K562 (cell line): ENCODE measurements around the gene MPPED2. TPM values are rescaled to one million over a fixed set of nuclear protein-coding genes. Genes with fewer than 3 reads are reported as not detected.

ENCODE experiments used
- ATAC-seq: fragments of 200-7000 bp; cut with Tn5 transposase; 3 replicates; pipeline ENCODE4 v1.9.1; 2020; ENCODE audit warnings: moderate library complexity
- BruUV-seq: library from RNA; stranded (reverse); fragments of 400-500 nt; replicated peaks from 2 replicates; lab custom pipeline; 2021; lab: Mats Ljungman, UMichigan
- CTCF ChIA-PET: fragments of 300-600 bp; formaldehyde crosslinking; extraction: SDS; loops from one replicate; lab custom pipeline; 2021; ENCODE audit warnings: low intra/inter-chr PET ratio; lab: Yijun Ruan, JAX
- POLR2A ChIA-PET: fragments of 300-600, 350-650 bp; sonication (Branson Sonifier 250); formaldehyde crosslinking; extraction: SDS; loops from one replicate; lab custom pipeline; 2021; ENCODE audit warnings: antibody characterized with exemption, inconsistent platforms; lab: Yijun Ruan, JAX
- DNase-seq, 4 experiments: peaks; one replicate each; pipeline versions ENCODE4 v3.0.0 to v3.0.0-alpha.2; 2011 to 2018; ENCODE audit warnings: low spot score in 3 of 4, mixed read lengths in 3 of 4; ENCODE audit errors: extremely low read depth in 1 of 4
- FAIRE-seq: peaks from 2 replicates; lab custom pipeline; 2011; peaks lifted over from hg19 to GRCh38; lab: Jason Lieb, UNC
- H2AFZ ChIP-seq: 2 replicates; pipeline ENCODE4 v1.6.0; 2011; ENCODE audit warnings: low read depth, low read length, control low read depth, inconsistent platforms
- H3K27ac ChIP-seq: fragments of 200-600 bp; 3 replicates; pipeline ENCODE4 v1.8.0; 2011; ENCODE audit warnings: low read depth, mild to moderate bottlenecking, control low read depth, inconsistent platforms, low read length, moderate library complexity, mixed read lengths; ENCODE audit errors: extremely low read depth
- H3K27me3 ChIP-seq, 2 experiments: fragments of 300-600 bp in 1 of 2; 2 replicates in 1 of 2; 3 replicates in 1 of 2; pipeline versions ENCODE4 v1.6.0 to v1.8.0; 2011; ENCODE audit warnings: inconsistent platforms in 2 of 2, low read length in 2 of 2, mild to moderate bottlenecking in 1 of 2, mixed read lengths in 1 of 2, moderate library complexity in 1 of 2; ENCODE audit not compliant: control insufficient read depth in 2 of 2, insufficient read depth in 2 of 2
- H3K36me3 ChIP-seq: fragments of 300-600 bp; 3 replicates; pipeline ENCODE4 v1.8.0; 2011; ENCODE audit warnings: mild to moderate bottlenecking, low read length, inconsistent platforms; ENCODE audit not compliant: control insufficient read depth, insufficient read depth
- H3K4me1 ChIP-seq, 2 experiments: fragments of 200-600 bp in 1 of 2; replicated peaks in 1 of 2; 2 replicates in 1 of 2; 3 replicates in 1 of 2; pipeline versions ENCODE4 v1.5.1 to v1.8.0; 2011; ENCODE audit warnings: inconsistent platforms in 2 of 2, low read length in 2 of 2, mild to moderate bottlenecking in 1 of 2, mixed read lengths in 1 of 2, moderate library complexity in 1 of 2; ENCODE audit not compliant: control insufficient read depth in 2 of 2, insufficient read depth in 2 of 2
- H3K4me2 ChIP-seq: 2 replicates; pipeline ENCODE4 v1.6.1; 2011; ENCODE audit warnings: low read length, control low read depth, inconsistent platforms, mixed read lengths; ENCODE audit not compliant: insufficient read depth
- H3K4me3 ChIP-seq: fragments of 200-600 bp; sonication (generic), shearing (Covaris generic); 2 replicates; pipeline ENCODE4 v1.5.1; 2016; ENCODE audit warnings: control low read depth, inconsistent platforms
- H3K79me2 ChIP-seq: fragments of 200-600 bp; 3 replicates; pipeline ENCODE4 v1.8.0; 2011; ENCODE audit warnings: low read length, inconsistent platforms; ENCODE audit not compliant: control insufficient read depth, insufficient read depth
- H3K9ac ChIP-seq, 2 experiments: 2 replicates each; pipeline versions ENCODE4 v1.6.0 to v1.6.1; 2011; ENCODE audit warnings: low read depth in 2 of 2, low read length in 2 of 2, control low read depth in 1 of 2, inconsistent platforms in 1 of 2, mild to moderate bottlenecking in 1 of 2, mixed read lengths in 1 of 2; ENCODE audit not compliant: insufficient read depth in 1 of 2
- H3K9me1 ChIP-seq: one replicate; pipeline ENCODE4 v1.6.0; 2011; ENCODE audit warnings: inconsistent platforms, mild to moderate bottlenecking, low read length, moderate library complexity; ENCODE audit not compliant: control insufficient read depth, insufficient read depth
- H3K9me3 ChIP-seq: replicated peaks from 2 replicates; pipeline ENCODE4 v1.5.1; 2011; ENCODE audit warnings: low read depth, low read length, inconsistent platforms; ENCODE audit not compliant: control insufficient read depth, insufficient read depth
- H4K20me1 ChIP-seq: replicated peaks from 2 replicates; pipeline ENCODE4 v1.6.1; 2011; ENCODE audit warnings: low read length, inconsistent platforms, mixed read lengths; ENCODE audit not compliant: control insufficient read depth, insufficient read depth
- BCOR ChIP-seq: fragments of 450-650 bp; IDR thresholded peaks from 2 replicates; pipeline ENCODE4 v1.6.1; 2016
- CAMTA2 ChIP-seq: fragments of 250-450 bp; sonication (Bioruptor Pico); conservative IDR thresholded peaks from 2 replicates; pipeline ENCODE4 v1.5.1; 2022
- CHD2 ChIP-seq: IDR thresholded peaks from 2 replicates; pipeline ENCODE4 v1.6.1; 2011; ENCODE audit warnings: low read depth, low read length
- HNRNPH1 ChIP-seq: fragments of 200-400 bp; formaldehyde crosslinking; optimal IDR thresholded peaks from 2 replicates; pipeline ENCODE3; 2017; ENCODE audit warnings: low read depth, mild to moderate bottlenecking, low read length, moderate library complexity
- IFI16 ChIP-seq: fragments of 250-450 bp; sonication (Bioruptor Pico); IDR thresholded peaks from 2 replicates; pipeline ENCODE4 v2.1.2; 2022; ENCODE audit warnings: mild to moderate bottlenecking, inconsistent platforms
- IRF2 ChIP-seq: sonication (generic); formaldehyde crosslinking; IDR thresholded peaks from 2 replicates; pipeline ENCODE4 v1.8.1; 2022; ENCODE audit warnings: mild to moderate bottlenecking, missing genetic modification reagents
- POU5F1 ChIP-seq: fragments of 150-350 bp; IDR thresholded peaks from 2 replicates; pipeline ENCODE4 v1.6.1; 2014; ENCODE audit warnings: borderline replicate concordance, low read length, low read depth, mild to moderate bottlenecking; ENCODE audit not compliant: partially characterized antibody
- PTRF ChIP-seq: fragments of 450-650 bp; IDR thresholded peaks from 2 replicates; pipeline ENCODE4 v1.6.1; 2016; ENCODE audit warnings: mild to moderate bottlenecking, missing genetic modification characterization, missing compliant biosample characterization
- SMAD3 ChIP-seq: fragments of 450-650 bp; formaldehyde crosslinking; conservative IDR thresholded peaks from 2 replicates; pipeline ENCODE4 v1.4.0; 2020; ENCODE audit warnings: mild to moderate bottlenecking
- ZNF780A ChIP-seq: fragments of 250-450 bp; sonication (Bioruptor Pico); IDR thresholded peaks from 2 replicates; pipeline ENCODE4 v1.5.0; 2021; ENCODE audit warnings: mild to moderate bottlenecking
- WGBS: fragments of 100-300 bp; shearing (Covaris generic); methylation state at CpG from one replicate; pipeline ENCODE4 v1.1.6; 2016; ENCODE audit warnings: low coverage, mixed read lengths; ENCODE audit not compliant: insufficient coverage; ENCODE audit errors: missing lambda C conversion rate; 5-methylcytosine and 5-hydroxymethylcytosine counted together
- in situ Hi-C: fragments of 300-500 bp; cut with MboI; formaldehyde crosslinking; loops from 4 replicates; pipeline ENCODE4 v1.15.0; 2018; ENCODE audit warnings: inconsistent platforms, mixed read lengths
- intact Hi-C: fragments of 100-400 bp; cut with micrococcal nuclease; formaldehyde crosslinking; loops from 2 replicates; pipeline ENCODE4 v1.14.2; 2022
- polyA plus RNA-seq, 8 experiments: library from polyadenylated mRNA; depleted of rRNA in 4 of 8; stranded (reverse) in 5 of 8; unstranded in 3 of 8; fragments of >200 nt; fragmentation: Nextera tagmentation in 2 of 8; fragmentation: Illumina TruSeq in 1 of 8; extraction: Ambion mirVana in 2 of 8; extraction: Trizol in 1 of 8; gene quantifications; 2 replicates each; pipeline versions ENCODE4 v1.2.1 to v1.2.3, GENCODE V29; 2011 to 2014; ENCODE audit warnings: inconsistent platforms in 1 of 8, missing spikeins in 1 of 8
- total RNA-seq, 7 experiments: library from RNA; depleted of rRNA in 6 of 7; stranded (reverse); fragments of >200 nt in 6 of 7; fragmentation: Illumina TruSeq in 2 of 7; extraction: Trizol in 2 of 7; gene quantifications; 2 replicates each; pipeline versions ENCODE4 v1.2.1 to v1.2.3, GENCODE V29; 2011 to 2021; ENCODE audit warnings: low replicate concordance in 1 of 7
- TF ChIP-seq, protein P1 (sequence below): sonication (generic); formaldehyde crosslinking; IDR thresholded peaks from 2 replicates; pipeline ENCODE4 v1.8.0; 2022; ENCODE audit warnings: mild to moderate bottlenecking, missing genetic modification reagents
- TF ChIP-seq, protein P2 (sequence below): sonication (generic); formaldehyde crosslinking; IDR thresholded peaks from 2 replicates; pipeline ENCODE4 v1.8.0; 2022; ENCODE audit warnings: missing genetic modification reagents, mild to moderate bottlenecking, moderate library complexity, borderline replicate concordance

MPPED2 gene
- total and polyA plus RNA-seq, 9 of the 15 experiments (the other 6 are each of a cell fraction or from before 2014, with no cell fraction given): not detected

DNA sequence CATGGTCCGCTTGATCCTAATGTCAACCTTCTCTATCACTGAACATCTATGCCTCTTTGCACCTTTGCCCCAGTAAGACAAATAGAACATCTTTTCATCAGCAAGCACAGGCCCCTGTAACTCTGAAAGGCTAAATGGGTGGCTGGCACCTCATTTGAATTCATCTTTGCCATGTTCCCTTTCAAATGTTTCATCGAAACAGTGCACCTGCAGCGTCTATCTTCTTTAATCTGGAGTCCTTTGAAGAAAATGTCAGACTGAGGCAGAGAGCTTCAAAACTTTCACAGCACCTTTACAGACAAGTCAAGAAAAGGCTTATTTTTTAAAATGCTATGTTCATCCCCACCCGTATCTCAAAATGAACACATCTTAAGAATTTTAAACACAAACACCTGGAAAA lies 3.4 kb downstream of the MPPED2 start:
- no peak overlapping the region for H3K27ac ChIP-seq
- ATAC-seq: no peak
- in situ Hi-C loops (no loop called here), intact Hi-C loops (no loop called here)
- no peaks in the 10 kb centered on the region for H3K79me2 ChIP-seq
- DNase-seq: no peak
- BruUV-seq: no TSS peak
- no peaks in the 10 kb centered on the region for H3K9me3 ChIP-seq
- no peak overlapping the region for H3K4me3 ChIP-seq
- no peak overlapping the region for H2AFZ ChIP-seq
- H3K36me3 ChIP-seq: no peaks in the 10 kb centered on the region
- no peak overlapping the region for H3K4me2 ChIP-seq
- ChIA-PET CTCF (no interaction called here), POLR2A (no interaction called here)
- TF ChIP-seq HNRNPH1: no peak
- TF ChIP-seq BCOR: no peak
- 0% methylated on average over 4 of the region's 4 CpGs for WGBS
- H3K27me3 ChIP-seq: no peaks in the 10 kb centered on the region
- H3K9me1 ChIP-seq: no peaks in the 10 kb centered on the region
- no peak for FAIRE-seq
- H4K20me1 ChIP-seq: no peaks in the 10 kb centered on the region
- H3K4me1 ChIP-seq: peaks cover 0 to 5% of the 10 kb centered on the region in 2 experiments; a peak in 2 of 5 replicates
- no peak overlapping the region for H3K9ac ChIP-seq

DNA sequence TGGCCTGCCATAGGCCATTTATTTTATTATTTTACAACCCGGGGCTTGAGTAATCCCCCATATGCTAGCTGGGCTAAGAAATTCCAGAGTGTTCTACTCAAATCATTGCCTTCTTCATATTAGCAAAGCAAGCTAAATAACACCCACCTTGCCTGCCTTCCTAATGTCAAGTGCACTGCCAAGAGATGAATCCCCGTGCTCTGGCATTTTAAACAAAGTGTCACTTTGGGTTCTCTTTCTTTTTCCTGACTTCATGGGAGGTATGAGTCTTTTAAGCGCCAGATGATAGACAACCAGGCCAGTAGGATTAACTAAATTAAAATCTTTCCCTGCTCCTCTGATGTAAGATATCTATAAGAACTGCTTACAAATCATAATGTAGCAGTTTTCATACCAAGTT lies 4.5 kb downstream of the MPPED2 start:
- Histone ChIP-seq H3K9me1 (no peaks in the 10 kb centered on the region), H3K27me3 (no peaks in the 10 kb centered on the region), H2AFZ (no peak overlapping the region), H3K27ac (no peak overlapping the region), H3K9ac (no peak overlapping the region), H3K36me3 (no peaks in the 10 kb centered on the region), H3K4me3 (no peak overlapping the region)
- no peak for DNase-seq
- CTCF ChIA-PET: no interaction called here
- intact Hi-C loops: no loop called here
- TF ChIP-seq, protein P1, sequence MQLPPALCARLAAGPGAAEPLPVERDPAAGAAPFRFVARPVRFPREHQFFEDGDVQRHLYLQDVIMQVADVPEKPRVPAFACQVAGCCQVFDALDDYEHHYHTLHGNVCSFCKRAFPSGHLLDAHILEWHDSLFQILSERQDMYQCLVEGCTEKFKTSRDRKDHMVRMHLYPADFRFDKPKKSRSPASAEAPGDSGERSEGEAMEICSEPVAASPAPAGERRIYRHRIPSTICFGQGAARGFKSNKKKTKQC (CRISPR knock-in tag): no peak
- TF ChIP-seq POU5F1 (no peak), PTRF (tag) (no peak), CAMTA2 (CRISPR knock-in tag) (no peak), CHD2 (no peak), IRF2 (CRISPR knock-in tag) (no peak), SMAD3 (no peak), ZNF780A (no peak), IFI16 (CRISPR knock-in tag) (no peak)
- TF ChIP-seq, protein P2, sequence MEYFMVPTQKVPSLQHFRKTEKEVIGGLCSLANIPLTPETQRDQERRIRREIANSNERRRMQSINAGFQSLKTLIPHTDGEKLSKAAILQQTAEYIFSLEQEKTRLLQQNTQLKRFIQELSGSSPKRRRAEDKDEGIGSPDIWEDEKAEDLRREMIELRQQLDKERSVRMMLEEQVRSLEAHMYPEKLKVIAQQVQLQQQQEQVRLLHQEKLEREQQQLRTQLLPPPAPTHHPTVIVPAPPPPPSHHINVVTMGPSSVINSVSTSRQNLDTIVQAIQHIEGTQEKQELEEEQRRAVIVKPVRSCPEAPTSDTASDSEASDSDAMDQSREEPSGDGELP (CRISPR knock-in tag): no peak
- TF ChIP-seq, all 486 proteins: peak for 0
- 3% methylated on average over 3 of the region's 3 CpGs for WGBS
- no peaks in the 10 kb centered on the region for H4K20me1 ChIP-seq
- in situ Hi-C loops: no loop called here
- POLR2A ChIA-PET: no interaction called here
- no peaks in the 10 kb centered on the region for H3K79me2 ChIP-seq
- FAIRE-seq (no peak), ATAC-seq (no peak)
- no peak overlapping the region for H3K4me2 ChIP-seq
- H3K4me1 ChIP-seq: peaks cover 0 to 5% of the 10 kb centered on the region in 2 experiments; a peak in 2 of 5 replicates
- BruUV-seq: no TSS peak
- no peaks in the 10 kb centered on the region for H3K9me3 ChIP-seq
